ENCODE results near the gene NAA10.

DNA sequence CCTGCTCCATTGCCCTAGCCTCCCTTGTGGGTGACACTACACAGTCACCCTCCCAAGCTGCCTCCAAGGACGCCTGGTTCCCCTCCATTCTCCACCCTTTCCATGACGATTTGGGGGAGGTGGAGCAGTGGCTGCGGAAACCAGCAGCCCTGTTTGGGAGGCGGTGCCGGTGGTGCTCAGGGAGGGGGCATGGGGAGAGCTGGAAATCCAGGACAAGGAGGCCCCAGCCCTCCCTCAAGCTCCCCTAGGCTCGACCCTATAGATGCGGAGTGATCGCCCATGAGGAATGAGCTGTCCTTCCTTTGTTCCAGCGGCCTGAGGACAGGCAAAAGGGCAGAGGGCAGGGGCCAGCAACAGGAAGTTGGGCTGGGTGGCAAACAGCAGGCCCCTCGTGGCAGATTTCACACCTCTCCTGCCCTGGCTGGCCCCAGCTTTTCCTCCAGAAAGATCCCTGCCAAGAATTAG, 13.2 kb upstream of the NAA10 start:
- TF ChIP-seq POLR2A (IDR thresholded peaks at IDR 0.05) (no peak), CTCF (IDR thresholded peaks at IDR 0.05) (no peak)

All from body of pancreas (tissue), 4 donors.